ENCODE results near the gene PPP6C. TPM values are rescaled to one million over a fixed set of nuclear protein-coding genes. Genes with fewer than 3 reads are reported as not detected.
A peak's percentile ranks its signal among the peaks of the same experiment; 100 is the strongest.
"Not testable (repeated sequence)": the region's sequence is repeated elsewhere in the genome, so short reads cannot be mapped to it uniquely, and the experiment has no call there.

PPP6C gene
- total RNA-seq, 1 donor from 2014 or later: 39.4 TPM

GRCh38 chr9:125190361-125190801 is 778 bp upstream of the PPP6C start:
- ATAC-seq: no peak
- intact Hi-C loops (cut with DNase I): no loop called here
- no peak for DNase-seq (ENCODE audit: missing footprints)

GRCh38 chr9:125189011-125189360 is 617 bp downstream of the PPP6C start:
- DNase-seq (ENCODE audit: missing footprints) (peak; percentile 76), ATAC-seq (peak; percentile 23)
- intact Hi-C loops (cut with DNase I): no loop called here

GRCh38 chr9:125183561-125183960 is 6.0 kb downstream of the PPP6C start:
- DNase-seq (ENCODE audit: missing footprints) (no peak), ATAC-seq (no peak)
- intact Hi-C loops (cut with DNase I): no loop called here

GRCh38 chr9:125183054-125183453 is 6.5 kb downstream of the PPP6C start:
- no peak for ATAC-seq

GRCh38 chr9:125181756-125182155 is 7.8 kb downstream of the PPP6C start:
- ATAC-seq; intact Hi-C loops (cut with DNase I); DNase-seq (ENCODE audit: missing footprints): not testable (repeated sequence)

More at GRCh38 chr9:125183054-125183453, 6.5 kb downstream of the PPP6C start:
- no peak for DNase-seq (ENCODE audit: missing footprints)
- intact Hi-C loops (cut with DNase I): no loop called here

- DNase-seq (ENCODE audit: missing footprints) (no peak), ATAC-seq (no peak)
- intact Hi-C loops (cut with DNase I): no loop called here
Measured at GRCh38 chr9:125180876-125181275, 8.7 kb downstream of the PPP6C start.

GRCh38 chr9:125179776-125180175 is 9.8 kb downstream of the PPP6C start:
- DNase-seq (ENCODE audit: missing footprints); ATAC-seq; intact Hi-C loops (cut with DNase I): not testable (repeated sequence)

- intact Hi-C loops (cut with DNase I): no loop called here
- ATAC-seq: no peak
Measured at GRCh38 chr9:125177888-125178287, 11.7 kb downstream of the PPP6C start.

GRCh38 chr9:125176636-125177035 is 13.0 kb downstream of the PPP6C start:
- ATAC-seq: no peak
- intact Hi-C loops (cut with DNase I): no loop called here
- DNase-seq (ENCODE audit: missing footprints): no peak

More at GRCh38 chr9:125177888-125178287, 11.7 kb downstream of the PPP6C start:
- no peak for DNase-seq (ENCODE audit: missing footprints)

GRCh38 chr9:125172031-125172755 is 17.4 kb downstream of the PPP6C start:
- intact Hi-C loops (cut with DNase I): no loop called here
- DNase-seq (ENCODE audit: missing footprints) (no peak), ATAC-seq (no peak)

GRCh38 chr9:125169895-125170294 is 19.7 kb downstream of the PPP6C start:
- no peak for ATAC-seq
- intact Hi-C loops (cut with DNase I): no loop called here
- DNase-seq (ENCODE audit: missing footprints): no peak

GRCh38 chr9:125166762-125167161 is 22.8 kb downstream of the PPP6C start:
- intact Hi-C loops (cut with DNase I): no loop called here
- no peak for ATAC-seq
- DNase-seq (ENCODE audit: missing footprints): no peak

- ATAC-seq; DNase-seq (ENCODE audit: missing footprints); intact Hi-C loops (cut with DNase I): not testable (repeated sequence)
Measured at GRCh38 chr9:125162891-125163290, 26.7 kb downstream of the PPP6C start.

GRCh38 chr9:125161284-125161918 is 28.2 kb downstream of the PPP6C start:
- intact Hi-C loops (cut with DNase I): no loop called here
- DNase-seq (ENCODE audit: missing footprints): no peak

GRCh38 chr9:125160750-125161149 is 28.9 kb downstream of the PPP6C start:
- DNase-seq (ENCODE audit: missing footprints) (no peak), ATAC-seq (no peak)
- intact Hi-C loops (cut with DNase I): no loop called here

More at GRCh38 chr9:125161284-125161918, 28.2 kb downstream of the PPP6C start:
- peak; percentile 50 for ATAC-seq

- ATAC-seq: no peak
- intact Hi-C loops (cut with DNase I): no loop called here
- DNase-seq (ENCODE audit: missing footprints): no peak
Measured at GRCh38 chr9:125156551-125156950, 33.1 kb downstream of the PPP6C start.

GRCh38 chr9:125153712-125154367 is 35.8 kb downstream of the PPP6C start:
- no peak for ATAC-seq

GRCh38 chr9:125151730-125152129 is 37.9 kb downstream of the PPP6C start:
- intact Hi-C loops (cut with DNase I): no loop called here
- DNase-seq (ENCODE audit: missing footprints) (no peak), ATAC-seq (peak; percentile 23)

More at GRCh38 chr9:125153712-125154367, 35.8 kb downstream of the PPP6C start:
- DNase-seq (ENCODE audit: missing footprints): no peak
- intact Hi-C loops (cut with DNase I): no loop called here

- no peak for ATAC-seq
- DNase-seq (ENCODE audit: missing footprints): no peak
- intact Hi-C loops (cut with DNase I): no loop called here
Measured at GRCh38 chr9:125150349-125151245, 39.0 kb downstream of the PPP6C start.

Data from Right ventricle myocardium inferior (tissue), 1 donor.